GM12874 (cell line): ENCODE data around the gene SMAD2.

ENCODE experiments used
- CTCF ChIP-seq: IDR thresholded peaks from 2 replicates; pipeline ENCODE4 v1.5.1; 2011; ENCODE audit warnings: low read depth, mild to moderate bottlenecking, control low read depth, low read length, moderate library complexity; ENCODE audit not compliant: insufficient read depth

Gene SMAD2

GRCh38 chr18:47930931-47931717 is 665 bp upstream of the SMAD2 start:
- TF ChIP-seq CTCF, result no peak

DNA sequence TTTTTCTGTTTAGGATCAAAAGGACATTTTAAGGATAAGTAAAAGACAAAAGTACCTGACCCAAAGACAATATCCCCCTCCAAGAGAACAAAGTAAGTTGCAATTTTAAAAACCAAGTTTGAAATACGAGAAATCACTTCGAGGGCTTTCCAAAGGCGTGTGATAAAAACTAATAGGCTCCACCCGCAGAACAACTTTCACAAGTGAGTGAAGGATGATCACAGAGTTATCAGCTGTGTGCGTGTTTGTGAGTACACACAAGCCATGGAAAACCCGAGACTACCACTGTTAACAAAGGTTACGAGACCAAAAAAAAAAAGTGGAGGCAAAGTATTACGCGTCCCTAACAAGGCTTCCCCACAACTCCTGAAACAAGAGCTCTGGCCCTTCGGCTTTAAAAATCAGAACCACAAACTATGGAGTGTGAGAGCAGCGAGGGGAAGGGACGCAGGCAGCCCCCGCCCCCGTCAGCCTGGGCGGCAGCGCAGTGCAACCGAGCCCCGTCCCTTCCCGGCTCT is 719 bp downstream of the SMAD2 start:
- TF ChIP-seq CTCF, result no peak

DNA sequence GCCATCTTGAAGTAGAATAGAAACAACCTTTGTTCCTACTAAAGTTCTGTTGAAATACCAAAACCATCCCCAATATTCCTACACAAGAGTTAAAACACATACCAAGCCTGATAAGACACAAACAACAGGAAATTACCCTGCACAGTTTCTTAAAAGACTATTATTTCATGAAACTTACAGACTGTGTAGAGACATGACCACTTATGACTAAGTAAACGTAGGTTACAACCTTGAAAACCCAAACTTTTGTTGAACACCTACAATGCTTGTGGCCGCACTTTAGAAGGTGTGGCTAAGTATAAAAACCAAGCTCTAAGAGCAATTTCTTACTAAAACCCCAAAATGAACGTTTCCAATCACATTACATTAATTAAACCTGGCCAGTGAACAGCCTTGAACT is 2.0 kb downstream of the SMAD2 start:
- no peak for TF ChIP-seq CTCF

DNA sequence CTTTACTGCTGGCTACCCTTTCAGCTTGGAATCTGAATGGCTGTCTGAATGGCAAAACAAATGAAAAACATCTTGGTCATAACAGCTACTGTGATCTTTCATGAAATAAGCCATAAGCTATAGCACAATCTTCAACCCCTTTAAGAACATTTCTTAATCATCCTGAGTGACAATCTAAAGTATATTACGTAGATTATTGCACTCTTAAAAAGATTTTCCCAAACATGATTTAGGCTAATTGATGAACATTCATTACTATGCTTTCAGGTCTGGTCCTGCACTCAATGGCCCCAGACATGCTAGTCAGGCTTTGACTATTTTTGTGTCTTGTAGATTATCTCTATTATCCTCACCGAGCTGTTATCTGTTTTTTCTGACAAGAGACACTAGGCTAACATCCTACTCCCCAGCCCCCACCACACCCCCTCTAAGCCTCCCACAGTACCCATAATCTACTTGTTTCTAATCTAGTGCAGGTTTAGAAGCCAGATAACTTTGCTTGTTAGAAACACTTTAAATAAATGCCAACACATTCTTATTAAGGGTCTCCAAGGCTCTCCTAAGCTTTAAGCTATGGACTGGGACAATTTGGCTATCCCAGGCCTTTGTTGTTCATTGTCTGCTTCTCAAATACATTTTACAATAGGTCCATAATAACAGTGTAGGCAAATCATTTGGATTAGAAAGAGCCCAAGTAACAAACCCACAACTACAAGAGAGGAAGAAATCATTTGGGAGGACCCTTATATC is 4.2 kb downstream of the SMAD2 start:
- no peak for TF ChIP-seq CTCF

DNA sequence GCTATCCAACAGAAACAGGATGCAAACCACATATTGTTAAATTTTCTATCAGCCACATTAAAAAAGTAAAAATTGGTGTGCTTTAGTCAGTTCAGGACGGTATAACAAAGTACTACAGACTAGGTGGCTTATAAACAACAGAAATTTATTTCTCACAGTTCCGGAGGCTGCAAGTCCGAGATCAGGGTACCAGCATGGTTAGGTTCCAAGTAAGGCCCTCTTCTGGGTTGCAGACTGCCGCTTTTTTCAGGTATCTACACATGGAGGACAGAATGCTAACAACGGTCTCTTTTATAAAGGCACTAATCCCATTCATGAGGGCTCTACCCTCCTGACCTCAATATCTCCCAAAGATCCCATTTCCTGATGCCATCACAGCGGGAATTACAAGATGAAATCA is 10.5 kb downstream of the SMAD2 start:
- no peak for TF ChIP-seq CTCF

DNA sequence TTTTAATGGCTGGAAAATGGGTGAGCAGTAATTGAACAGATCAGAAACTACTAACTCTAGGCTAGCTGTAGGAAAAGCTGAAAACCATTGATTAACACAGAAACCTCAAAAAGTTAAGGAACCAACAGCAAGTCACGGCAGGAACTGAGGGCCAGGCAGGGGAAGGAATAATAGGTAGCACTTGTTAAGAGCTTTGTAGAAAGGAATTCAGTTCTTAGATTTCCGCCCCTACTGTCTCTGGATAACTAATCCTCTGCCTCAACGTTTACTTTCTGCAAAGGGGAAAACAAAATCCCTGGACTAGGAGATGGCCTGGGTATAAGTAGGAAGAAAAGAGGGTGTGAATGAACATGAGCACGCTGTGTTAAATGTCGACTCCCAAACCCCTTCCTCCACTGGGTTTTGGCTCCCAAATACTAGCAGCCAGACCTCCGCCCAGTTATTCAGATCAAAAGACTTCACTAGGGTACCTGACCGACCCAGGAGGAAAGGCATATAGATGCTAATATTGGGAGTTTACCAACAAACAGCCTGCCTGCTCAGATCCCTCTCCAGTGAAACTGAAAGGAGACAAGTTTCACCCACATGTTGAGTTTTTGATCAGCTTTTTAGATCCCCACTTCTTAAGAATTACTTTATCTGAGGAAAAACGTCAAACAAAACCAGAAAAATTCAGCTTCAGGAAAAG is 12.4 kb downstream of the SMAD2 start:
- TF ChIP-seq CTCF, result no peak

GRCh38 chr18:47915930-47916329 is 14.5 kb downstream of the SMAD2 start:
- no peak for TF ChIP-seq CTCF
